ENCODE results near the gene EFNB3. TPM values are rescaled to one million over a fixed set of nuclear protein-coding genes. Genes with fewer than 3 reads are reported as not detected.

The EFNB3 gene
- total and polyA plus RNA-seq, 2 of the 4 experiments (the other 2 are of a cell fraction): 0.54 to 2.0 TPM

GRCh38 chr17:7695586-7695985 lies 9.4 kb upstream of the EFNB3 start:
- dilution Hi-C loops (cut with HindIII; ENCODE audit: low sequenced_read_pairs, unreplicated experiment): no loop called here
- CTCF ChIA-PET: no interaction called here
- H3K18ac ChIP-seq (ENCODE audit: low read depth, low read length): no peak overlapping the region

More at GRCh38 chr17:7695586-7695985, 9.4 kb upstream of the EFNB3 start:
- POLR2A ChIA-PET (ENCODE audit: unreplicated experiment): no interaction called here
- H3K4ac ChIP-seq (ENCODE audit: low read depth, low read length): no peak overlapping the region
- no peaks in the 10 kb centered on the region; a peak in 1 of 4 replicates for H3K79me1 ChIP-seq (ENCODE audit: low read depth in 1 of 2, low read length in 2 of 2)
- no peak overlapping the region for H2AK9ac ChIP-seq (replicated peaks; ENCODE audit: low read depth, low read length, poor library complexity)
- no peak overlapping the region for H3K4me2 ChIP-seq (ENCODE audit: low read depth, low read length)
- H3K9me1 ChIP-seq (ENCODE audit: insufficient read depth, low read length): no peaks in the 10 kb centered on the region
- no peaks in the 10 kb centered on the region for H3K9me3 ChIP-seq (ENCODE audit: control insufficient read depth, insufficient read depth, low read length)
- no peaks in the 10 kb centered on the region for H3K27me3 ChIP-seq (ENCODE audit: control insufficient read depth, insufficient read depth, low read length)
- no peak overlapping the region for H2BK5ac ChIP-seq (ENCODE audit: low read depth, low read length, poor library complexity, severe bottlenecking)
- H2AK5ac ChIP-seq (ENCODE audit: low read depth, low read length): no peak overlapping the region
- no peak overlapping the region for H2AFZ ChIP-seq (replicated peaks; ENCODE audit: low read length, poor library complexity)
- intact Hi-C loops (cut with micrococcal nuclease): no loop called here
- H4K8ac ChIP-seq (ENCODE audit: low read depth in 2 of 2, low read length in 2 of 2): no peak overlapping the region
- no peak overlapping the region for H2BK120ac ChIP-seq (ENCODE audit: low read depth, low read length)
- H3K4me3 ChIP-seq (ENCODE audit: insufficient read depth, low read depth, low read length): no peak overlapping the region
- no peak overlapping the region for H4K5ac ChIP-seq (ENCODE audit: low read depth, low read length)
- no peaks in the 10 kb centered on the region for H3K4me1 ChIP-seq (ENCODE audit: control insufficient read depth, insufficient read depth, low read length)
- H3K27ac ChIP-seq (ENCODE audit: insufficient read depth, low read length): no peak overlapping the region
- no peak overlapping the region for H2BK15ac ChIP-seq (ENCODE audit: low read depth, low read length)
- ATAC-seq (ENCODE audit: low read depth): no peak
- no peak overlapping the region for H4K91ac ChIP-seq (ENCODE audit: insufficient read depth, low read depth, low read length)
- H4K20me1 ChIP-seq (ENCODE audit: insufficient read depth, low read length): no peaks in the 10 kb centered on the region
- H3K9ac ChIP-seq (ENCODE audit: low read depth, low read length): no peak overlapping the region
- no peak overlapping the region for H3K56ac ChIP-seq (ENCODE audit: extremely low read depth, insufficient read depth, low read length)
- TF ChIP-seq RAD21 (IDR thresholded peaks at IDR 0.05; ENCODE audit: low read length): no peak
- no peak for TF ChIP-seq USF2 (IDR thresholded peaks at IDR 0.05; ENCODE audit: low read depth, low read length)
- no peak for TF ChIP-seq POLR2A (IDR thresholded peaks at IDR 0.05; ENCODE audit: low read depth, low read length)
- TF ChIP-seq RCOR1 (IDR thresholded peaks at IDR 0.05; ENCODE audit: insufficient replicate concordance, low read length): no peak
- TF ChIP-seq CEBPB (IDR thresholded peaks at IDR 0.05; ENCODE audit: low read depth, low read length): no peak
- TF ChIP-seq MAZ (IDR thresholded peaks at IDR 0.05; ENCODE audit: borderline replicate concordance, low read depth, low read length): no peak
- no peak for TF ChIP-seq NFE2L2 (IDR thresholded peaks at IDR 0.05; ENCODE audit: low read depth, low read length)
- no peak for TF ChIP-seq MAFK (IDR thresholded peaks at IDR 0.05; ENCODE audit: low read depth, low read length)
- H3K23ac ChIP-seq (ENCODE audit: low read depth, low read length): no peak overlapping the region
- peaks cover 5% of the 10 kb centered on the region for H3K36me3 ChIP-seq (ENCODE audit: control insufficient read depth, insufficient read depth, low read length)
- WGBS, 2 experiments (ENCODE audit: extremely low coverage in 2 of 2, insufficient read length in 1 of 2): 98% methylated on average over 7 of the region's 10 CpGs; no CpG with 5 or more reads in 1 of the 2 experiments
- BruUV-seq (replicated peaks): no TSS peak
- no peak overlapping the region for H2BK20ac ChIP-seq (ENCODE audit: low read depth, low read length)
- no peak for DNase-seq
- in situ Hi-C loops (cut with MboI; ENCODE audit: low sequenced_read_pairs): no loop called here
- no peak overlapping the region for H3K14ac ChIP-seq (replicated peaks; ENCODE audit: low read depth, low read length)
